Measurements from ENCODE around the gene PLA2G4A.

GRCh38 chr1:186980400-186980799 lies 151.7 kb downstream of the PLA2G4A start:
- TF ChIP-seq EZH2phosphoT487 (IDR thresholded peaks at IDR 0.05; ENCODE audit: insufficient read depth, low read depth) (no peak), EZH2 (IDR thresholded peaks at IDR 0.05; ENCODE audit: insufficient read depth, poor library complexity, severe bottlenecking) (no peak)
